Stimulated activated CD8-positive, alpha-beta memory T cell treated with anti-CD3 and anti-CD28 coated beads, Interleukin-4, amount 100 ng/mL, for 1 hour (primary cell): ENCODE data around the gene LZTS2.

Experiments
- DNase-seq, 2 donors: peaks; one replicate each; pipeline ENCODE4 v3.0.0-alpha.2; 2020; ENCODE audit warnings: low read depth in 2 of 2, low spot score in 1 of 2

The LZTS2 gene

GRCh38 chr10:100997360-100998182 lies 2.0 kb upstream of the LZTS2 start:
- DNase-seq, result peak in 1 of 2 donors; percentile 39

DNA sequence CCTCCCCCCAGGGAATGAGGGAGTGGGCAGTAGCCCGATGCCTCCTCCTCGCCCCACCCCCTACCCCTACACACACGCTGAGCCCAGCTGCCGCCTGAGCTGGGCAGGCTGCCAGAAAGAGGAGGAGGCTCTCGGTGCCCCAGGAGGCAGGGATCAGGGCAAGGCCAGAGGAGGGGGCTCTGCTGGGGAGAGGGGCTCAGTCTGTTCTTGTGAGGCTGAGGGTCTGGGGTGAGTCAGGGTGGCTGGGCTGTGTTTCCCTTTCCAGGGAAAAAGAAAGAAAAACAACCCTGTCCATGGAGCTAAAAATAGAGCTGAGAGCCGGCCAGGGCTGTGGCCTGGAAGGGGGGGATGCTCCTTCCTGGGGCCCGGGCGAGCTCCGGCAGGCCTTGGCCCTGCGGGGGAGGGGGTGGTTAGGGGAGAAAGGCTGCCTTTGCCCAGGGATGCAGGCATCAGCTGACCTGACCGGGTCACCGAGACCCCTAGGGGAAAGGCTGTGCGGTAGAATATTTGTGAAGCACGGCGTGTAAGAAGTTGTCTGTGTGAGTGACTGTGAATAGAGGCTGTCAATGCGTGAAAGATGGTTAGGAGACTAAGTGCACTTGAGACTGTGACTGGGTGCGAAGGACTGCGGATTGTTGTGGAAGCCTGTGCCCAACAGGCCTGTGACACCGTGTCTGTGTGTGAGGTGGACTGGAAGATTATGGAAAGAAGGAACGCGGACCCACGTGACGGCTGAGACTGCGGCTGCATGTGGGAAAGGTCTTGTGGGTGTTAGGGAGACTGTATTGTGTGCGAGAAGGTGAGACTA lies 1.2 kb upstream of the LZTS2 start:
- DNase-seq, result no peak

DNA sequence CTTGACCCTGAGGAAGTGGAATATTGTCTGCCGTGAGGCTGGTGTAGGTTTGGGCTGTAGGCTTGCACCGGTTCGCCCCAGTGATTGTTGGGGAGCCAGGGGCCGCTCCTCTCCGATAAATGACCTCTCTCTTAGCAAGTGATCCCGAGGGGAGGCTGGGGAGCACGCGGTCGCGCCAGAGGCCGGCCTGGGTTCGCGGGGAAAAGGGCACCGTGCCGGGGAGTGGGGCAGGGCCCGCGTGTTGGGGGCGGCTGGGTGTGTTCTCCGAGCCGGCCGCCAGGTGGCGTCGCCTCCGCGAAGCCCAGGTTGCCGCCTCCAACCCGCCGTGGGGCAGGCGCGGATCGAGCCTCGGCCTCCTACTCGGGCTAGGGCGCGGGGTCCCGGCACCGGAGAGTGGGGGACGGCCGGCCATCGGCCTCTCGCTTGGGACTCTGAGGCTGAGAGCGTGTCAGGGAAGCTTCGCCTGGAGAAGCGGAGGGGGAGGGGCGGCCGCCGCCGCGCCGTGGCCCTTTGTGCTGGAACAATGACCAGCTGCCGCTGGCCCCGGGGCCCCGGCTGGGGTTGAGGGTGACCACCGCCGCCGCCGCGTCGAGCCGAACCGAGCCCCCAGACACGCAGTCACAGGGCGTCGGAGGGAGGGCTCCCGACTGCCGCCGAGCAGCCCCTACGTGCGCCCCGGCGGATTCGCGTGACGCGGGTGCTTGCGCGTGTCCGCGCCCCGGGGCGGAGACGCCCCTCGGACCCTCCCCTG lies 442 bp upstream of the LZTS2 start:
- peak; percentile 59 for DNase-seq

- no peak for DNase-seq
Measured at GRCh38 chr10:101000127-101000914, 713 bp downstream of the LZTS2 start.

- no peak for DNase-seq
Measured at GRCh38 chr10:101000915-101001658, 1.5 kb downstream of the LZTS2 start.

DNA sequence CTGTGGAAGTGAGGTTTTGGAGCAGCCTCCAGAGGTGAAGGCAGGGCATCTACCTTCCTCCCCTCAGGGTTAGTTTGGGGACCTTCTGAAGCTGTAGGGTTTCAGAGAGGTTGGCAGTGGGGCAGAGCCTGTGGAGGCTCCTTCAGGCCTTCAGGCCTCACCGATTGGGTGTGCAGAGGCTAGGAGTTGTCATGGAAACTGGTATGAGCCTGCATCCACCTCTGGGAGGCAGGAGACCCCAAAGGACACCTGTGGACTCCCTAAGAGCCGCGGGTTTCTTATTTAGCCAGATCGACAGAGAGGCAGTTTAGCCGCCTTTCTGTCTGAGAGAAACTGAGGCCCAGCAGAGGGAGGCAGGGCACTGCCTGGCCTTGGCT lies 2.0 kb downstream of the LZTS2 start:
- no peak for DNase-seq

- no peak for DNase-seq
Measured at GRCh38 chr10:101002456-101002855, 2.8 kb downstream of the LZTS2 start.

GRCh38 chr10:101003639-101004206 lies 4.1 kb downstream of the LZTS2 start:
- DNase-seq, result no peak

DNA sequence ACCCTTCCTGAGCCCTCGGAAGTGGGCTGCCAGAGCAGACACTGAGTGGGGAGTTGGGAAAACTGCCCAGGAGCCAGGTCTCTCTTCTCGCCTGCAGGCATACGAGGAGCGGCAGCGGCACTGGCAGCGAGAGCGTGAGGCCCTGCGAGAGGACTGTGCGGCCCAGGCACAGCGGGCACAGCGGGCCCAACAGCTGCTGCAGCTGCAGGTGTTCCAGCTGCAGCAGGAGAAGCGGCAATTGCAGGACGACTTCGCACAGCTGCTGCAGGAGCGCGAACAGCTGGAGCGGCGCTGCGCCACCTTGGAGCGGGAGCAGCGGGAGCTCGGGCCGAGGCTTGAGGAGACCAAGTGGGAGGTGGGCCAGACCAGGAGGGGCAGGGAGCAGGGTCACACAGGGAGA lies 5.8 kb downstream of the LZTS2 start:
- no peak for DNase-seq

DNA sequence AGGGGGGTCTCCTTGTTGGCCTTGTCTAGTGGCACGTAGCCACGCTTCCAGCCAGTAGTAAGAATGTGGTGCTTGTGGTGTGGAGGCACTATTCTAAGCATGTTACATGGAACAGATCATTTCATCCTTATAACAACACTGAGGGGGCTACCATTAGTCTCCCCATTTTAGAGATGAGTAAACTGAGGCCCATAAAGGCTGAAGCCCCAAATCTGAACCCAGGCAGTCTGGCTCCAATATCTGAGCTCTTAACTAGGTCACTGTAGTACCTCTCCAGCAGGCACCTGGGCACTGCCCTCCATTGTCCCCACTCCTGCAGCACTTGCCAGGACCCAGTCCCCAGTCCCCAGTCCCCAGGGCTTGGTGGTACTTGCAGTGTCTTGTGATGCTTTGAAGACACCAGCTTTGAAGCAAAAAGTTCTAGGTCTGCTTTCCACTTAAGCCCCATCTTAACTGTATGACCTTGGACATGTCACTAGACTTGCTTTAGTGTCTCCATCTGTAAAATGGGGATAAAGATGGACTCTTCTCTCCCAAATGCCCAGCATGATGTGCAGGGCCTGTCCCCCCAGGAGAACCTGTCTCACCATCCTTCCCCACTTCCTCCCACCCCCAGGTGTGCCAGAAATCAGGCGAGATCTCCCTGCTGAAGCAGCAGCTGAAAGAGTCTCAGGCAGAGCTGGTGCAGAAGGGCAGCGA lies 6.4 kb downstream of the LZTS2 start:
- no peak for DNase-seq

DNA sequence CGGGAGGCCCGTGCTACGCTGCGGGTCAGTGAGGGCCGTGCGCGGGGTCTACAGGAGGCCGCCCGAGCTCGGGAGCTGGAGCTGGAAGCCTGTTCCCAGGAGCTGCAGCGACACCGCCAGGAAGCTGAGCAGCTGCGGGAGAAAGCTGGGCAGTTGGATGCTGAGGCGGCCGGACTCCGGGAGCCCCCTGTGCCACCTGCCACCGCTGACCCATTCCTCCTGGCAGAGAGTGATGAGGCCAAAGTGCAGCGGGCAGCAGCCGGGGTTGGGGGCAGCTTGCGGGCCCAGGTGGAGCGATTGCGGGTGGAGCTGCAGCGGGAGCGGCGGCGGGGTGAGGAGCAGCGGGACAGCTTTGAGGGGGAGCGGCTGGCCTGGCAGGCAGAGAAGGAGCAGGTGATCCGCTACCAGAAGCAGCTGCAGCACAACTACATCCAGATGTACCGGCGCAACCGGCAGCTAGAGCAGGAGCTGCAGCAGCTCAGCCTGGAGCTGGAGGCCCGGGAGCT lies 7.0 kb downstream of the LZTS2 start:
- no peak for DNase-seq

GRCh38 chr10:101007099-101007711 lies 7.6 kb downstream of the LZTS2 start:
- DNase-seq, result no peak

DNA sequence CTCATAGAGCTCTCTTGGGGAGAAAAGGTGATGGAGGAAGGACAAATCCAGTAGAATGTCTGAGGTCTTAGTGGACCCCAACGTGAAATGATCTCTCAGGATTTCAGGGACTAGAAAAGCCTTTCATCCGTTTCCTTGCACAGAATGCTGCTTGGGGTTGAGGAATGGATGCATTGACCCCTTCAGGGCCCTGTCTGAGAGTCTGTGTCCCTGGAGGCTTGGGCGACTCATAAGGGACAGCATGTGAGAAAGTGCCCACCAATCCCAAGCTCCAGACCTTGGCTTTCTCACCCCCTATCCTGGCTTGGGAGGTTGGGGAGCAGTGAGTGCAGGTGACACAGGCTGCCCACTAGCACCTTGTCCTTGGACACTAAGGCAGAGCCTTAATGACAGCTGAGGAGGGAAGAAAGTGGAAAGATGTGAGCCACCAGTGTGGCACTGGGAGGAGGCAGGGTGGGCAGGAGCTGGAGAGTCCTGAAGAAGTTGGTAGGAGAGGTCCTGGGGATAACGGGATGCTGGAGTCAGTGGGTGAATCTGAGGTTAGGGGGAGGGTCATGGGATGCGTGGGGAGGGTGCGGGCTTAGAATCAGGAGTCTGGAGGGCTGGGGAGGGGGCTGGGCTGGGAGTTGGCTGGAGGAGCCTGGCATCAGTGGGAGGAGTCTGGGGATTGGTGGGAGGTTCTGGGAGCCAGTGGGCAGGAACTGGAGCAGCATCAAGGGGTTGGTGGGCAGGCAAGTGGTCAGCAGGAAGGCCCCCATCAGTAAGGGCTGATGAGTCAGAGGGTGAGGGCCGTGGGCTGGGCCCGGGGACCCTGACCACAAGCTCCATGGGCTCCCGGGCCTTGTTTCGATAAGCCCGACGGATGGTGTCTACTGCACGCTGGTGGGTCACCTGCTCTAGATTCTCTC lies 8.6 kb downstream of the LZTS2 start:
- DNase-seq, result no peak

- no peak for DNase-seq
Measured at GRCh38 chr10:101008823-101009423, 9.3 kb downstream of the LZTS2 start.

GRCh38 chr10:101010329-101010728 lies 10.7 kb downstream of the LZTS2 start:
- no peak for DNase-seq

GRCh38 chr10:101011517-101012423 lies 12.2 kb downstream of the LZTS2 start:
- no peak for DNase-seq
